ENCODE results near the gene CAMTA1. TPM values are rescaled to one million over a fixed set of nuclear protein-coding genes. Genes with fewer than 3 reads are reported as not detected.

Gene CAMTA1
- total RNA-seq, 1 experiment from 2014 or later: 85.2 TPM

- H3K27me3 ChIP-seq (replicated peaks; ENCODE audit: insufficient read depth, low read depth, low read length, poor library complexity): no peaks in the 10 kb centered on the region
- intact Hi-C loops (cut with micrococcal nuclease; ENCODE audit: unreplicated experiment): no loop called here
- TF ChIP-seq EZH2 (IDR thresholded peaks at IDR 0.05; ENCODE audit: borderline replicate concordance, low read depth, low read length, poor library complexity, severe bottlenecking) (no peak), CTCF (conservative IDR thresholded peaks at IDR 0.05; ENCODE audit: low read depth, low read length) (no peak)
- no peak overlapping the region for H3K4me3 ChIP-seq (ENCODE audit: low read depth, low read length, poor library complexity, severe bottlenecking)
- H3K4me1 ChIP-seq (ENCODE audit: insufficient read depth, low read length, poor library complexity, severe bottlenecking): peaks cover 8% of the 10 kb centered on the region
- H3K36me3 ChIP-seq (ENCODE audit: insufficient read depth, low read length, poor library complexity, severe bottlenecking): no peaks in the 10 kb centered on the region
- ChIA-PET POLR2A (ENCODE audit: low non-redundant PET) (interaction anchor here (0.5 kb wide), 1 partner anchor 983 kb away, joined by 3 read pairs; the partner anchor contains the start of gene CAMTA1), CTCF (interaction anchor here (0.8 kb wide), 1 partner anchor 15 kb away, joined by 3 read pairs; no protein-coding TSS in a partner anchor)
- BruUV-seq (replicated peaks): no TSS peak
- DNase-seq (ENCODE audit: low spot score): no peak
- H3K9me3 ChIP-seq (ENCODE audit: low read depth, low read length, poor library complexity, severe bottlenecking): no peaks in the 10 kb centered on the region
- no peak overlapping the region for H3K27ac ChIP-seq (ENCODE audit: low read depth, low read length, poor library complexity, severe bottlenecking)
Observed at GRCh38 chr1:7768583-7768982, 983.3 kb downstream of the CAMTA1 start.

- CTCF ChIA-PET: interaction anchor here (0.5 to 0.6 kb wide), 2 partner anchors 14 to 116 kb away, joined by 4 to 8 read pairs; no protein-coding TSS in a partner anchor
Observed at GRCh38 chr1:7769673-7770412, 984.6 kb downstream of the CAMTA1 start.

GRCh38 chr1:7770669-7770996 is 985.4 kb downstream of the CAMTA1 start:
- CTCF ChIA-PET: interaction anchor here (0.6 kb wide), 1 partner anchor 117 kb away, joined by 4 read pairs; no protein-coding TSS in a partner anchor
- H3K27ac ChIP-seq (ENCODE audit: low read depth, low read length, poor library complexity, severe bottlenecking): no peak overlapping the region

More at GRCh38 chr1:7769673-7770412, 984.6 kb downstream of the CAMTA1 start:
- POLR2A ChIA-PET (ENCODE audit: low non-redundant PET): no interaction called here
- no peaks in the 10 kb centered on the region for H3K27me3 ChIP-seq (replicated peaks; ENCODE audit: insufficient read depth, low read depth, low read length, poor library complexity)
- H3K27ac ChIP-seq (ENCODE audit: low read depth, low read length, poor library complexity, severe bottlenecking): no peak overlapping the region
- no peak for DNase-seq (ENCODE audit: low spot score)
- TF ChIP-seq EZH2 (IDR thresholded peaks at IDR 0.05; ENCODE audit: borderline replicate concordance, low read depth, low read length, poor library complexity, severe bottlenecking) (no peak), CTCF (conservative IDR thresholded peaks at IDR 0.05; ENCODE audit: low read depth, low read length) (no peak)
- no TSS peak for BruUV-seq (replicated peaks)
- no peak overlapping the region for H3K4me3 ChIP-seq (ENCODE audit: low read depth, low read length, poor library complexity, severe bottlenecking)
- peaks cover 8% of the 10 kb centered on the region for H3K4me1 ChIP-seq (ENCODE audit: insufficient read depth, low read length, poor library complexity, severe bottlenecking)
- no peaks in the 10 kb centered on the region for H3K36me3 ChIP-seq (ENCODE audit: insufficient read depth, low read length, poor library complexity, severe bottlenecking)
- intact Hi-C loops (cut with micrococcal nuclease; ENCODE audit: unreplicated experiment): no loop called here
- H3K9me3 ChIP-seq (ENCODE audit: low read depth, low read length, poor library complexity, severe bottlenecking): no peaks in the 10 kb centered on the region

More at GRCh38 chr1:7770669-7770996, 985.4 kb downstream of the CAMTA1 start:
- POLR2A ChIA-PET (ENCODE audit: low non-redundant PET): no interaction called here
- DNase-seq (ENCODE audit: low spot score): no peak
- Histone ChIP-seq H3K4me1 (ENCODE audit: insufficient read depth, low read length, poor library complexity, severe bottlenecking) (peaks cover 8% of the 10 kb centered on the region), H3K27me3 (replicated peaks; ENCODE audit: insufficient read depth, low read depth, low read length, poor library complexity) (no peaks in the 10 kb centered on the region), H3K4me3 (ENCODE audit: low read depth, low read length, poor library complexity, severe bottlenecking) (peak overlapping the region; percentile 97), H3K36me3 (ENCODE audit: insufficient read depth, low read length, poor library complexity, severe bottlenecking) (no peaks in the 10 kb centered on the region), H3K9me3 (ENCODE audit: low read depth, low read length, poor library complexity, severe bottlenecking) (no peaks in the 10 kb centered on the region)
- intact Hi-C loops (cut with micrococcal nuclease; ENCODE audit: unreplicated experiment): no loop called here
- no TSS peak for BruUV-seq (replicated peaks)
- TF ChIP-seq EZH2 (IDR thresholded peaks at IDR 0.05; ENCODE audit: borderline replicate concordance, low read depth, low read length, poor library complexity, severe bottlenecking): no peak

All from A673 (cell line).